ENCODE results near the gene SCARF2.

- TF ChIP-seq CTCF (conservative IDR thresholded peaks at IDR 0.05 in 1 of 2, IDR thresholded peaks at IDR 0.05 in 1 of 2; ENCODE audit: extremely low read depth in 1 of 2, insufficient read depth in 1 of 2, low read depth in 1 of 2, low read length in 2 of 2) (no peak), EZH2 (IDR thresholded peaks at IDR 0.05; ENCODE audit: borderline replicate concordance, low read length) (no peak)
Measured at GRCh38 chr22:20439556-20439927, 1.9 kb upstream of the SCARF2 start.
